Measurements from ENCODE around the gene BMP7. TPM values are rescaled to one million over a fixed set of nuclear protein-coding genes. Genes with fewer than 3 reads are reported as not detected.
"Not testable (repeated sequence)": the region's sequence is repeated elsewhere in the genome, so short reads cannot be mapped to it uniquely, and the experiment has no call there.

The BMP7 gene
- total RNA-seq, 1 experiment from 2014 or later, result 43.9 TPM

GRCh38 chr20:57159945-57160610 lies 106.4 kb downstream of the BMP7 start:
- DNase-seq, result peak; percentile 5
- no peaks in the 10 kb centered on the region for H3K27me3 ChIP-seq (ENCODE audit: control insufficient read depth, insufficient read depth, low read length)
- no peaks in the 10 kb centered on the region for H3K36me3 ChIP-seq (replicated peaks; ENCODE audit: control insufficient read depth, insufficient read depth, low read length)
- H3K4me3 ChIP-seq (ENCODE audit: insufficient read depth, low read depth, low read length), result no peak overlapping the region

- Histone ChIP-seq H3K36me3 (replicated peaks; ENCODE audit: control insufficient read depth, insufficient read depth, low read length) (no peaks in the 10 kb centered on the region), H3K4me3 (ENCODE audit: insufficient read depth, low read depth, low read length) (no peak overlapping the region), H3K27me3 (ENCODE audit: control insufficient read depth, insufficient read depth, low read length) (no peaks in the 10 kb centered on the region)
- DNase-seq, result peak; percentile 85
Observed at GRCh38 chr20:57159193-57159851, 107.1 kb downstream of the BMP7 start.

GRCh38 chr20:57158474-57158873 lies 108.0 kb downstream of the BMP7 start:
- H3K27me3 ChIP-seq (ENCODE audit: control insufficient read depth, insufficient read depth, low read length), result no peaks in the 10 kb centered on the region
- H3K36me3 ChIP-seq (replicated peaks; ENCODE audit: control insufficient read depth, insufficient read depth, low read length), result no peaks in the 10 kb centered on the region
- DNase-seq, result no peak
- H3K4me3 ChIP-seq (ENCODE audit: insufficient read depth, low read depth, low read length), result no peak overlapping the region

- DNase-seq; H3K4me3 ChIP-seq (ENCODE audit: insufficient read depth, low read depth, low read length); H3K27me3 ChIP-seq (ENCODE audit: control insufficient read depth, insufficient read depth, low read length); H3K36me3 ChIP-seq (replicated peaks; ENCODE audit: control insufficient read depth, insufficient read depth, low read length): not testable (repeated sequence)
Observed at GRCh38 chr20:57157787-57158186, 108.7 kb downstream of the BMP7 start.

- DNase-seq, result no peak
- H3K4me3 ChIP-seq (ENCODE audit: insufficient read depth, low read depth, low read length), result no peak overlapping the region
- H3K27me3 ChIP-seq (ENCODE audit: control insufficient read depth, insufficient read depth, low read length), result no peaks in the 10 kb centered on the region
- no peaks in the 10 kb centered on the region for H3K36me3 ChIP-seq (replicated peaks; ENCODE audit: control insufficient read depth, insufficient read depth, low read length)
Observed at GRCh38 chr20:57157106-57157691, 109.2 kb downstream of the BMP7 start.

- no peak for DNase-seq
- Histone ChIP-seq H3K4me3 (ENCODE audit: insufficient read depth, low read depth, low read length) (no peak overlapping the region), H3K36me3 (replicated peaks; ENCODE audit: control insufficient read depth, insufficient read depth, low read length) (no peaks in the 10 kb centered on the region), H3K27me3 (ENCODE audit: control insufficient read depth, insufficient read depth, low read length) (no peaks in the 10 kb centered on the region)
Observed at GRCh38 chr20:57156011-57156729, 110.3 kb downstream of the BMP7 start.

GRCh38 chr20:57155415-57155814 lies 111.0 kb downstream of the BMP7 start:
- H3K27me3 ChIP-seq (ENCODE audit: control insufficient read depth, insufficient read depth, low read length), result no peaks in the 10 kb centered on the region
- no peaks in the 10 kb centered on the region for H3K36me3 ChIP-seq (replicated peaks; ENCODE audit: control insufficient read depth, insufficient read depth, low read length)
- no peak for DNase-seq
- no peak overlapping the region for H3K4me3 ChIP-seq (ENCODE audit: insufficient read depth, low read depth, low read length)

GRCh38 chr20:57153238-57153905 lies 113.1 kb downstream of the BMP7 start:
- H3K27me3 ChIP-seq (ENCODE audit: control insufficient read depth, insufficient read depth, low read length), result no peaks in the 10 kb centered on the region; the same call in 1 of the 2 replicates
- no peak for DNase-seq
- H3K36me3 ChIP-seq (replicated peaks; ENCODE audit: control insufficient read depth, insufficient read depth, low read length), result no peaks in the 10 kb centered on the region
- no peak overlapping the region for H3K4me3 ChIP-seq (ENCODE audit: insufficient read depth, low read depth, low read length)

GRCh38 chr20:57152557-57152956 lies 113.9 kb downstream of the BMP7 start:
- Histone ChIP-seq H3K4me3 (ENCODE audit: insufficient read depth, low read depth, low read length) (no peak overlapping the region), H3K36me3 (replicated peaks; ENCODE audit: control insufficient read depth, insufficient read depth, low read length) (no peaks in the 10 kb centered on the region), H3K27me3 (ENCODE audit: control insufficient read depth, insufficient read depth, low read length) (no peaks in the 10 kb centered on the region; the same call in 1 of the 2 replicates)
- no peak for DNase-seq

GRCh38 chr20:57150559-57150958 lies 115.9 kb downstream of the BMP7 start:
- Histone ChIP-seq H3K4me3 (ENCODE audit: insufficient read depth, low read depth, low read length) (no peak overlapping the region), H3K36me3 (replicated peaks; ENCODE audit: control insufficient read depth, insufficient read depth, low read length) (no peaks in the 10 kb centered on the region), H3K27me3 (ENCODE audit: control insufficient read depth, insufficient read depth, low read length) (no peaks in the 10 kb centered on the region; the same call in 1 of the 2 replicates)
- no peak for DNase-seq

- Histone ChIP-seq H3K4me3 (ENCODE audit: insufficient read depth, low read depth, low read length) (no peak overlapping the region), H3K36me3 (replicated peaks; ENCODE audit: control insufficient read depth, insufficient read depth, low read length) (no peaks in the 10 kb centered on the region), H3K27me3 (ENCODE audit: control insufficient read depth, insufficient read depth, low read length) (no peaks in the 10 kb centered on the region; the same call in 1 of the 2 replicates)
- no peak for DNase-seq
Observed at GRCh38 chr20:57148263-57148662, 118.2 kb downstream of the BMP7 start.

GRCh38 chr20:57147185-57147584 lies 119.3 kb downstream of the BMP7 start:
- Histone ChIP-seq H3K4me3 (ENCODE audit: insufficient read depth, low read depth, low read length) (no peak overlapping the region), H3K27me3 (ENCODE audit: control insufficient read depth, insufficient read depth, low read length) (no peaks in the 10 kb centered on the region; the same call in 1 of the 2 replicates), H3K36me3 (replicated peaks; ENCODE audit: control insufficient read depth, insufficient read depth, low read length) (no peaks in the 10 kb centered on the region)
- DNase-seq, result no peak

- H3K27me3 ChIP-seq (ENCODE audit: control insufficient read depth, insufficient read depth, low read length), result no peaks in the 10 kb centered on the region; the same call in 1 of the 2 replicates
- H3K4me3 ChIP-seq (ENCODE audit: insufficient read depth, low read depth, low read length), result no peak overlapping the region
- H3K36me3 ChIP-seq (replicated peaks; ENCODE audit: control insufficient read depth, insufficient read depth, low read length), result no peaks in the 10 kb centered on the region
- no peak for DNase-seq
Observed at GRCh38 chr20:57146155-57146554, 120.3 kb downstream of the BMP7 start.

GRCh38 chr20:57145089-57145631 lies 121.3 kb downstream of the BMP7 start:
- DNase-seq, result no peak
- Histone ChIP-seq H3K4me3 (ENCODE audit: insufficient read depth, low read depth, low read length) (no peak overlapping the region), H3K27me3 (ENCODE audit: control insufficient read depth, insufficient read depth, low read length) (no peaks in the 10 kb centered on the region; the same call in 1 of the 2 replicates), H3K36me3 (replicated peaks; ENCODE audit: control insufficient read depth, insufficient read depth, low read length) (no peaks in the 10 kb centered on the region)
